HEK293T (cell line): Measurements from ENCODE around the gene CFAP210.

Experiments
- BHLHE40 ChIP-seq: fragments of 450-650 bp; IDR thresholded peaks from 2 replicates; pipeline ENCODE4 v1.6.1; 2016; ENCODE audit warnings: mild to moderate bottlenecking, moderate library complexity, borderline replicate concordance
- ELF4 ChIP-seq: fragments of 450-650 bp; IDR thresholded peaks from 2 replicates; pipeline ENCODE4 v1.6.1; 2017; ENCODE audit warnings: antibody characterized with exemption
- FOXA1 ChIP-seq: fragments of 450-650 bp; IDR thresholded peaks from 2 replicates; pipeline ENCODE4 v1.6.1; 2016; ENCODE audit warnings: mild to moderate bottlenecking
- FOXM1 ChIP-seq: fragments of 450-650 bp; IDR thresholded peaks from 2 replicates; pipeline ENCODE4 v1.6.1; 2017; ENCODE audit warnings: mild to moderate bottlenecking, borderline replicate concordance
- L3MBTL2 ChIP-seq: fragments of 450-650 bp; conservative IDR thresholded peaks from 2 replicates; pipeline ENCODE4 v1.6.1; 2016; ENCODE audit warnings: mild to moderate bottlenecking
- NFRKB ChIP-seq: fragments of 450-650 bp; IDR thresholded peaks from 2 replicates; pipeline ENCODE4 v1.6.1; 2016; ENCODE audit warnings: mild to moderate bottlenecking, moderate library complexity
- SP1 ChIP-seq: fragments of 450-650 bp; IDR thresholded peaks from 2 replicates; pipeline ENCODE4 v1.6.1; 2017
- SUZ12 ChIP-seq: fragments of 450-650 bp; IDR thresholded peaks from 2 replicates; pipeline ENCODE4 v1.6.1; 2016; ENCODE audit warnings: mild to moderate bottlenecking
- ZNF384 ChIP-seq: fragments of 450-650 bp; IDR thresholded peaks from 2 replicates; pipeline ENCODE4 v1.6.1; 2016

- TF ChIP-seq SP1 (no peak), BHLHE40 (no peak), ZNF384 (no peak), FOXM1 (no peak), SUZ12 (no peak), L3MBTL2 (no peak), NFRKB (no peak), ELF4 (no peak), FOXA1 (no peak)
Measured at GRCh38 chr2:169735623-169736022, 41.4 kb upstream of the CFAP210 start.
